Measurements from ENCODE around the gene LSM14A. TPM values are rescaled to one million over a fixed set of nuclear protein-coding genes. Genes with fewer than 3 reads are reported as not detected.

LSM14A gene
- total RNA-seq, 1 donor from 2014 or later, result 109 TPM

DNA sequence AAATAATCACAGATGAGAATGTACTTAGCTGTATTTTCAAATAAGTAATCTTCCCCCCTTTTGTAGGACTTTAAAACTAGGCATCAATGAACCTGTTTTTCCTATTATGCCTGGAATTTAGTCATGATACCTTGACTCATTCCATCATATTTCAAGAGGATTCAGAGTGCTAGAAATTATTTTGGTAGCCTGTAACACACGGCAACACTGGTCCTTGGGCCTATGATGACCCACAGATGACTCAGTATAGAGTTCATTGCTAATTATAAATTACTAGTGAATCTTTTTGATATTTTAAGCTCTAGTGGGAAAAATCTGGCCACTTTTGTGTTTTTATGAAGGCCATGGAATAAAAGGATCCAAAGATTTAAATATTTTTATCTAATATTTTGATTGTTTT, 56.0 kb downstream of the LSM14A start:
- Histone ChIP-seq H3K36me3 (peaks cover 76% of the 10 kb centered on the region), H3K9me3 (no peaks in the 10 kb centered on the region), H3K27me3 (ENCODE audit: low read depth) (no peaks in the 10 kb centered on the region), H3K27ac (no peak overlapping the region), H3K4me3 (no peak overlapping the region), H3K4me1 (peaks cover 17% of the 10 kb centered on the region)
- no peak for ATAC-seq
- intact Hi-C loops (cut with DNase I), result no loop called here
- DNase-seq, result no peak
- TF ChIP-seq, protein P1, sequence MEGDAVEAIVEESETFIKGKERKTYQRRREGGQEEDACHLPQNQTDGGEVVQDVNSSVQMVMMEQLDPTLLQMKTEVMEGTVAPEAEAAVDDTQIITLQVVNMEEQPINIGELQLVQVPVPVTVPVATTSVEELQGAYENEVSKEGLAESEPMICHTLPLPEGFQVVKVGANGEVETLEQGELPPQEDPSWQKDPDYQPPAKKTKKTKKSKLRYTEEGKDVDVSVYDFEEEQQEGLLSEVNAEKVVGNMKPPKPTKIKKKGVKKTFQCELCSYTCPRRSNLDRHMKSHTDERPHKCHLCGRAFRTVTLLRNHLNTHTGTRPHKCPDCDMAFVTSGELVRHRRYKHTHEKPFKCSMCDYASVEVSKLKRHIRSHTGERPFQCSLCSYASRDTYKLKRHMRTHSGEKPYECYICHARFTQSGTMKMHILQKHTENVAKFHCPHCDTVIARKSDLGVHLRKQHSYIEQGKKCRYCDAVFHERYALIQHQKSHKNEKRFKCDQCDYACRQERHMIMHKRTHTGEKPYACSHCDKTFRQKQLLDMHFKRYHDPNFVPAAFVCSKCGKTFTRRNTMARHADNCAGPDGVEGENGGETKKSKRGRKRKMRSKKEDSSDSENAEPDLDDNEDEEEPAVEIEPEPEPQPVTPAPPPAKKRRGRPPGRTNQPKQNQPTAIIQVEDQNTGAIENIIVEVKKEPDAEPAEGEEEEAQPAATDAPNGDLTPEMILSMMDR (IDR thresholded peaks at IDR 0.05), result no peak

DNA sequence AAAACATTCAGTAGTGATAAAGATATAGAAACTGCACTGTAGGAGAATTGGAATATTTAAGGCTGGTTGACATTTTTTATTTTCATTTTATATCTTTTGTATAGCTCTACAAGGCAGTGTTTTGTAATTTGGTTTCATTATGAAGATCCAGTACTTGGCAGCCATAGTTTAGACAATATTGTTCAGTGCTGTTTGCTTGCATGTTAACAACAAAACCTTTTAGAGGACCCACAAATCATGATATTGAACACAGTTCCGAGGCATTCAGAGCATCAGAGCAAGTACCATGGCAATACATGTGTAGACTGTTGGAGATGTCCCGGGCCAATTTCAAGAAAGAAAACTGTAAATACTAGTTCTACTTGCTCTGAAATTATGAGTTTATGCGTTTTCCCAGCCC, 56.5 kb downstream of the LSM14A start:
- no peaks in the 10 kb centered on the region for H3K27me3 ChIP-seq (ENCODE audit: low read depth)
- intact Hi-C loops (cut with DNase I), result no loop called here
- no peak overlapping the region for H3K4me3 ChIP-seq
- H3K4me1 ChIP-seq, result peaks cover 21% of the 10 kb centered on the region
- H3K36me3 ChIP-seq, result peaks cover 72% of the 10 kb centered on the region
- ATAC-seq (no peak), DNase-seq (no peak)
- no peak overlapping the region for H3K27ac ChIP-seq
- TF ChIP-seq, protein P1 (IDR thresholded peaks at IDR 0.05), result no peak
- no peaks in the 10 kb centered on the region for H3K9me3 ChIP-seq

DNA sequence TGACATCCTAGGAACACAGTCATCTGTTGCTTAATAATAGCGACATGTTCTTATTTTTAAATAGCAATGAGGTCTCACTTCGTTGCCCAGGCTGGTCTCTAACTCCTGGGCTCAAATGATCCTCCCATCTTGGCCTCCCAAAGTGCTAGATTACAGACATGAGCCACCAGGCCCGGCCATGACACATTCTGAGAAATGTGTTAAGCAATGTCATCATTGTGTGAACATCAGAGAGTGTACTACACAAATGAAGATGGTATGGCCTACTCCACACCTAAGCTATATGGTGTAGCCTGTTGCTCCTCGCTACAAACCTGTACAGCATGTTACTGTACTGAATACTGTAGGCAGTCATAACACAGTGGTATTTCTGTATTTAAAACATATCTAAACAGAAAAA, 57.4 kb downstream of the LSM14A start:
- DNase-seq (no peak), ATAC-seq (no peak)
- Histone ChIP-seq H3K9me3 (no peaks in the 10 kb centered on the region), H3K36me3 (peaks cover 62% of the 10 kb centered on the region), H3K27me3 (ENCODE audit: low read depth) (no peaks in the 10 kb centered on the region), H3K27ac (no peak overlapping the region), H3K4me1 (peaks cover 21% of the 10 kb centered on the region), H3K4me3 (no peak overlapping the region)
- TF ChIP-seq, protein P1 (IDR thresholded peaks at IDR 0.05), result no peak
- intact Hi-C loops (cut with DNase I), result no loop called here

DNA sequence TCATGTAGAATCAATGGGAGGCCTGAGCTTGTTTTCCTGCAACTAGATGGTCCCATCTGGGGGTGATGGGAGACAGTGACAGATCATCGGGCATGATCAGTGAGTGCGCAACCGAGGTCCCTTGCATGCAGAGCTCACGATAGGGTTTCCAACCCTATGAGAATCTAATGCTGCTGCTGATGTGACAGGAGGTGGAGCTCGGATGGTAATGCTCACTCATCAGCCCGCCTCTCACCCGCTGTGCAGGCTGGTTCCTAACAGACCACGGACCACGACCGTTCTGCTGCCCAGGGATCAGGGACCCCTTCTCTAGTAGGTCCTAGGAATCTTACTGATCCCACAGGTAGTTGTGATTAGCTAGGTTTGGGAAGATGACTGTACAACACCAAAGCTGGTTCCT, 58.5 kb downstream of the LSM14A start:
- H3K4me1 ChIP-seq, result peaks cover 18% of the 10 kb centered on the region
- H3K4me3 ChIP-seq, result no peak overlapping the region
- H3K9me3 ChIP-seq, result no peaks in the 10 kb centered on the region
- DNase-seq, result no peak
- TF ChIP-seq, protein P1 (IDR thresholded peaks at IDR 0.05), result no peak
- no peak overlapping the region for H3K27ac ChIP-seq
- intact Hi-C loops (cut with DNase I), result no loop called here
- H3K36me3 ChIP-seq, result peaks cover 51% of the 10 kb centered on the region
- no peaks in the 10 kb centered on the region for H3K27me3 ChIP-seq (ENCODE audit: low read depth)
- ATAC-seq, result no peak

DNA sequence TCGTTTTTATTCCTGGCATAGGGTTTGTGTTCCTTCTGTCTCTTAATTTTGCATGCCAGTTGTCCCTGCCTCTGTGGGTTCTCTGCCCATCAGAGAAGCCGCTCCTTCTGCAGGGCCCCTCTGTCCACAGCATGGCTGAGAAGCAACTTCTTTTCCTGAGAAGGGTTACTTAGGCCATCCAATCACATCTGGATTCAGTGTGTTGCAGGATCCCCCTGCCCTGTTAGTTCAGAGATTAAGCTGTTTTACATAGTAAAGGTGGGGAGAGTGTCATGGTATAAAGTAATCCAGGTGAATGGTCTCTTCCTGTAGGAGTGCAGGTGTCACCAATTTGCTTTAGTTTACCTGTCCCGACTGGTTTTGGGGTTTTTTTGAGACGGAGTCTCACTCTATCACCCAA, 59.1 kb downstream of the LSM14A start:
- intact Hi-C loops (cut with DNase I), result no loop called here
- ATAC-seq (no peak), DNase-seq (no peak)
- no peak overlapping the region for H3K4me3 ChIP-seq
- H3K4me1 ChIP-seq, result peaks cover 20% of the 10 kb centered on the region
- peaks cover 45% of the 10 kb centered on the region for H3K36me3 ChIP-seq
- H3K27me3 ChIP-seq (ENCODE audit: low read depth), result no peaks in the 10 kb centered on the region
- TF ChIP-seq, protein P1 (IDR thresholded peaks at IDR 0.05), result no peak
- H3K9me3 ChIP-seq, result no peaks in the 10 kb centered on the region
- H3K27ac ChIP-seq, result no peak overlapping the region

All from lower lobe of right lung (tissue), 2 donors.